SIG-M5 treated with dmso at 0.1 percent for 504 hours (cell line): ENCODE data around the gene PCED1B.
A peak's percentile ranks its signal among the peaks of the same experiment; 100 is the strongest.
"Not testable (repeated sequence)": the region's sequence is repeated elsewhere in the genome, so short reads cannot be mapped to it uniquely, and the experiment has no call there.

Experiments
- DNase-seq: peaks from one replicate; lab custom pipeline; 2025; ENCODE audit not compliant: unreplicated experiment; lab: John Stamatoyannopoulos, UW

PCED1B gene

GRCh38 chr12:47160316-47161244 is 81.2 kb downstream of the PCED1B start:
- DNase-seq = peak; percentile 42

GRCh38 chr12:47164116-47164515 is 84.7 kb downstream of the PCED1B start:
- no peak for DNase-seq

- no peak for DNase-seq
Observed at GRCh38 chr12:47164724-47165439, 85.5 kb downstream of the PCED1B start.

- DNase-seq = no peak
Observed at GRCh38 chr12:47165934-47166333, 86.5 kb downstream of the PCED1B start.

GRCh38 chr12:47166365-47166764 is 86.9 kb downstream of the PCED1B start:
- DNase-seq = no peak

- DNase-seq = not testable (repeated sequence)
Observed at GRCh38 chr12:47170281-47170680, 90.9 kb downstream of the PCED1B start.

GRCh38 chr12:47178014-47178413 is 98.6 kb downstream of the PCED1B start:
- DNase-seq = no peak

- DNase-seq = not testable (repeated sequence)
Observed at GRCh38 chr12:47182164-47182938, 102.9 kb downstream of the PCED1B start.

GRCh38 chr12:47184229-47184628 is 104.8 kb downstream of the PCED1B start:
- DNase-seq = no peak

- DNase-seq = peak; percentile 17
Observed at GRCh38 chr12:47184813-47185212, 105.4 kb downstream of the PCED1B start.

- DNase-seq = no peak
Observed at GRCh38 chr12:47186246-47186645, 106.8 kb downstream of the PCED1B start.

- peak; percentile 72 for DNase-seq
Observed at GRCh38 chr12:47188576-47189441, 109.4 kb downstream of the PCED1B start.

- no peak for DNase-seq
Observed at GRCh38 chr12:47189728-47190127, 110.3 kb downstream of the PCED1B start.

GRCh38 chr12:47190271-47190750 is 110.9 kb downstream of the PCED1B start:
- DNase-seq = no peak

- DNase-seq = peak; percentile 23
Observed at GRCh38 chr12:47190905-47191304, 111.5 kb downstream of the PCED1B start.

GRCh38 chr12:47192051-47192450 is 112.6 kb downstream of the PCED1B start:
- no peak for DNase-seq

GRCh38 chr12:47193066-47193465 is 113.6 kb downstream of the PCED1B start:
- DNase-seq = no peak

- DNase-seq = peak; percentile 19
Observed at GRCh38 chr12:47194501-47194900, 115.1 kb downstream of the PCED1B start.

- DNase-seq = no peak
Observed at GRCh38 chr12:47200446-47200845, 121.0 kb downstream of the PCED1B start.

- not testable (repeated sequence) for DNase-seq
Observed at GRCh38 chr12:47201190-47201589, 121.8 kb downstream of the PCED1B start.
